Upper lobe of right lung (tissue), 1 donor: ENCODE results near the gene TLR8. TPM values are rescaled to one million over a fixed set of nuclear protein-coding genes. Genes with fewer than 3 reads are reported as not detected.

ENCODE experiments used
- ATAC-seq: fragments of 200-7000 bp; cut with Tn5 transposase; one replicate; pipeline ENCODE4 v1.9.1; 2020; ENCODE audit warnings: mild to moderate bottlenecking, moderate library complexity
- DNase-seq: peaks from one replicate; pipeline ENCODE4 v3.0.0-alpha.2; 2020
- H3K27ac ChIP-seq: fragments of 200-600 bp; one replicate; pipeline ENCODE4 v1.8.0; 2022
- H3K27me3 ChIP-seq: fragments of 200-600 bp; one replicate; pipeline ENCODE4 v1.8.0; 2022; ENCODE audit warnings: mild to moderate bottlenecking
- H3K36me3 ChIP-seq: fragments of 200-600 bp; one replicate; pipeline ENCODE4 v1.8.0; 2022
- H3K4me1 ChIP-seq: fragments of 200-600 bp; one replicate; pipeline ENCODE4 v1.8.0; 2022
- H3K4me3 ChIP-seq: fragments of 200-600 bp; one replicate; pipeline ENCODE4 v1.8.0; 2022; ENCODE audit warnings: mild to moderate bottlenecking
- H3K9me3 ChIP-seq: fragments of 200-600 bp; one replicate; pipeline ENCODE4 v1.8.0; 2022
- CTCF ChIP-seq: fragments of 200-600 bp; IDR thresholded peaks from one replicate; pipeline ENCODE4 v1.8.0; 2022; ENCODE audit warnings: antibody characterized with exemption
- intact Hi-C: fragments of 100-400 bp; cut with DNase I; formaldehyde crosslinking; loops from one replicate; pipeline ENCODE4 v1.11.0; 2022
- total RNA-seq: library from RNA; stranded (reverse); fragmentation: NEBNext Ultra II Directional; extraction: Animal tissue kit (Norgen Biotek cat#: 25700); gene quantifications from one replicate; pipeline ENCODE4 v1.2.1, GENCODE V29; 2021
- donor health status: DM: no; HTN: yes; CAD: no; lungs with severe emphysema.

Gene TLR8
- total RNA-seq, 1 donor from 2014 or later: 17.8 TPM

GRCh38 chrX:12947545-12948235 is 41.3 kb downstream of the TLR8 start:
- ATAC-seq (no peak), DNase-seq (no peak)
- H3K27ac ChIP-seq: peak overlapping the region; percentile 55
- no peaks in the 10 kb centered on the region for H3K9me3 ChIP-seq
- no peaks in the 10 kb centered on the region for H3K27me3 ChIP-seq
- H3K36me3 ChIP-seq: no peaks in the 10 kb centered on the region
- H3K4me3 ChIP-seq: no peak overlapping the region
- intact Hi-C loops: no loop called here
- no peak for TF ChIP-seq CTCF
- H3K4me1 ChIP-seq: peaks cover 21% of the 10 kb centered on the region

- no peak overlapping the region for H3K4me3 ChIP-seq
- no peaks in the 10 kb centered on the region for H3K36me3 ChIP-seq
- no peak overlapping the region for H3K27ac ChIP-seq
- DNase-seq (no peak), ATAC-seq (no peak)
- no peak for TF ChIP-seq CTCF
- no peaks in the 10 kb centered on the region for H3K9me3 ChIP-seq
- intact Hi-C loops: no loop called here
- H3K4me1 ChIP-seq: peaks cover 21% of the 10 kb centered on the region
- no peaks in the 10 kb centered on the region for H3K27me3 ChIP-seq
These were observed 42.1 kb downstream of the TLR8 start for GRCh38 chrX:12948495-12948894.

GRCh38 chrX:12949205-12949926 is 42.9 kb downstream of the TLR8 start:
- ATAC-seq (no peak), DNase-seq (no peak)
- H3K4me1 ChIP-seq: peaks cover 21% of the 10 kb centered on the region
- no peak overlapping the region for H3K4me3 ChIP-seq
- H3K27me3 ChIP-seq: no peaks in the 10 kb centered on the region
- H3K27ac ChIP-seq: peak overlapping the region; percentile 63
- no peaks in the 10 kb centered on the region for H3K9me3 ChIP-seq
- H3K36me3 ChIP-seq: no peaks in the 10 kb centered on the region
- intact Hi-C loops: no loop called here
- TF ChIP-seq CTCF: no peak

GRCh38 chrX:12949927-12950656 is 43.7 kb downstream of the TLR8 start:
- Histone ChIP-seq H3K4me1 (peaks cover 21% of the 10 kb centered on the region), H3K27ac (peak overlapping the region; percentile 63), H3K27me3 (no peaks in the 10 kb centered on the region), H3K9me3 (no peaks in the 10 kb centered on the region), H3K4me3 (peak overlapping the region; percentile 1), H3K36me3 (no peaks in the 10 kb centered on the region)
- ATAC-seq (peak; percentile 84), DNase-seq (peak; percentile 78)
- intact Hi-C loops: loop anchor here (10.0 kb wide), 1 partner anchor 535 kb away; no protein-coding TSS in a partner anchor
- TF ChIP-seq CTCF: no peak

- ATAC-seq (peak; percentile 80), DNase-seq (peak; percentile 69)
- H3K36me3 ChIP-seq: no peaks in the 10 kb centered on the region
- H3K27ac ChIP-seq: peak overlapping the region; percentile 63
- intact Hi-C loops: loop anchor here (10.0 kb wide), 1 partner anchor 534 kb away; no protein-coding TSS in a partner anchor
- no peaks in the 10 kb centered on the region for H3K9me3 ChIP-seq
- TF ChIP-seq CTCF: peak; percentile 38
- peak overlapping the region; percentile 1 for H3K4me3 ChIP-seq
- no peaks in the 10 kb centered on the region for H3K27me3 ChIP-seq
- H3K4me1 ChIP-seq: peaks cover 29% of the 10 kb centered on the region
These were observed 44.6 kb downstream of the TLR8 start for GRCh38 chrX:12950851-12951594.
